Measurements from ENCODE around the gene C20orf173.
"Not testable (repeated sequence)": the region's sequence is repeated elsewhere in the genome, so short reads cannot be mapped to it uniquely, and the experiment has no call there.

C20orf173 gene

GRCh38 chr20:35555951-35556645 is 26.6 kb upstream of the C20orf173 start:
- no peak for TF ChIP-seq CTCF (IDR thresholded peaks at IDR 0.05)
- no peak for DNase-seq

GRCh38 chr20:35555461-35555860 is 26.0 kb upstream of the C20orf173 start:
- H3K4me3 Mint-ChIP-seq; H3K4me1 Mint-ChIP-seq; DNase-seq; H3K27me3 Mint-ChIP-seq (ENCODE audit: low read depth, poor library complexity); H3K9me3 Mint-ChIP-seq: not testable (repeated sequence)
- Mint-ChIP-seq H3K27ac (peak overlapping the region; percentile 78), H3K36me3 (ENCODE audit: low read depth) (peaks cover 25% of the 10 kb centered on the region)

More at GRCh38 chr20:35555951-35556645, 26.6 kb upstream of the C20orf173 start:
- Mint-ChIP-seq H3K4me1 (no peaks in the 10 kb centered on the region), H3K4me3 (no peak overlapping the region), H3K27me3 (ENCODE audit: low read depth, poor library complexity) (no peaks in the 10 kb centered on the region), H3K9me3 (no peaks in the 10 kb centered on the region), H3K36me3 (ENCODE audit: low read depth) (peaks cover 25% of the 10 kb centered on the region), H3K27ac (no peak overlapping the region)

- no peaks in the 10 kb centered on the region for H3K9me3 Mint-ChIP-seq
- no peak for DNase-seq
- no peak overlapping the region for H3K4me3 Mint-ChIP-seq
- TF ChIP-seq CTCF (IDR thresholded peaks at IDR 0.05): no peak
- no peak overlapping the region for H3K27ac Mint-ChIP-seq
- H3K27me3 Mint-ChIP-seq (ENCODE audit: low read depth, poor library complexity): no peaks in the 10 kb centered on the region
- no peaks in the 10 kb centered on the region for H3K4me1 Mint-ChIP-seq
- peaks cover 31% of the 10 kb centered on the region for H3K36me3 Mint-ChIP-seq (ENCODE audit: low read depth)
These were observed 23.5 kb upstream of the C20orf173 start for GRCh38 chr20:35552914-35553313.

GRCh38 chr20:35551503-35551902 is 22.1 kb upstream of the C20orf173 start:
- TF ChIP-seq CTCF (IDR thresholded peaks at IDR 0.05): no peak
- H3K36me3 Mint-ChIP-seq (ENCODE audit: low read depth): peaks cover 24% of the 10 kb centered on the region
- no peaks in the 10 kb centered on the region for H3K4me1 Mint-ChIP-seq
- no peak overlapping the region for H3K27ac Mint-ChIP-seq
- H3K9me3 Mint-ChIP-seq: no peaks in the 10 kb centered on the region
- DNase-seq: no peak
- no peaks in the 10 kb centered on the region for H3K27me3 Mint-ChIP-seq (ENCODE audit: low read depth, poor library complexity)
- H3K4me3 Mint-ChIP-seq: no peak overlapping the region

- Mint-ChIP-seq H3K9me3 (no peaks in the 10 kb centered on the region), H3K4me1 (peaks cover 17% of the 10 kb centered on the region), H3K36me3 (ENCODE audit: low read depth) (peaks cover 29% of the 10 kb centered on the region), H3K27me3 (ENCODE audit: low read depth, poor library complexity) (no peaks in the 10 kb centered on the region), H3K4me3 (no peak overlapping the region), H3K27ac (no peak overlapping the region)
- no peak for DNase-seq
- TF ChIP-seq CTCF (IDR thresholded peaks at IDR 0.05): no peak
These were observed 17.9 kb upstream of the C20orf173 start for GRCh38 chr20:35547329-35547728.

GRCh38 chr20:35546127-35546526 is 16.7 kb upstream of the C20orf173 start:
- Mint-ChIP-seq H3K27me3 (ENCODE audit: low read depth, poor library complexity) (no peaks in the 10 kb centered on the region), H3K4me1 (peaks cover 25% of the 10 kb centered on the region), H3K4me3 (no peak overlapping the region), H3K27ac (no peak overlapping the region), H3K36me3 (ENCODE audit: low read depth) (peaks cover 29% of the 10 kb centered on the region), H3K9me3 (no peaks in the 10 kb centered on the region)
- no peak for TF ChIP-seq CTCF (IDR thresholded peaks at IDR 0.05)
- no peak for DNase-seq

GRCh38 chr20:35544941-35545340 is 15.5 kb upstream of the C20orf173 start:
- not testable (repeated sequence) for H3K27ac Mint-ChIP-seq

More at GRCh38 chr20:35544941-35545340, 15.5 kb upstream of the C20orf173 start:
- not testable (repeated sequence) for H3K27me3 Mint-ChIP-seq (ENCODE audit: low read depth, poor library complexity); H3K4me3 Mint-ChIP-seq; DNase-seq; H3K9me3 Mint-ChIP-seq
- Mint-ChIP-seq H3K36me3 (ENCODE audit: low read depth) (peaks cover 26% of the 10 kb centered on the region), H3K4me1 (peaks cover 31% of the 10 kb centered on the region)

Data from nephron progenitor cell (in vitro differentiated cells).